Karpas-422 (cell line): Measurements from ENCODE around the gene OMA1. TPM values are rescaled to one million over a fixed set of nuclear protein-coding genes. Genes with fewer than 3 reads are reported as not detected.

Source experiments
- DNase-seq: peaks from one replicate; pipeline ENCODE4 v3.0.0-alpha.2; 2015
- H2AFZ ChIP-seq: fragments of 200-600 bp; sonication (generic); 2 replicates; pipeline ENCODE4 v1.6.1; 2014; ENCODE audit warnings: antibody characterized with exemption, low read length, mixed read lengths
- H3K27ac ChIP-seq: fragments of 200-600 bp; sonication (generic); 2 replicates; pipeline ENCODE4 v1.5.1; 2014; ENCODE audit warnings: mild to moderate bottlenecking, low read length, moderate library complexity
- H3K27me3 ChIP-seq: fragments of 200-600 bp; sonication (generic); 2 replicates; pipeline ENCODE4 v1.6.1; 2014; ENCODE audit warnings: low read length, mixed read lengths
- H3K36me3 ChIP-seq: fragments of 200-600 bp; sonication (generic); 2 replicates; pipeline ENCODE4 v1.6.1; 2014; ENCODE audit warnings: low read length, mixed read lengths; ENCODE audit not compliant: insufficient read depth
- H3K4me1 ChIP-seq: fragments of 200-600 bp; sonication (generic); 2 replicates; pipeline ENCODE4 v1.6.1; 2014; ENCODE audit warnings: mild to moderate bottlenecking, low read length, mixed read lengths
- H3K4me2 ChIP-seq: fragments of 200-600 bp; sonication (generic); 2 replicates; pipeline ENCODE4 v1.6.1; 2014; ENCODE audit warnings: low read length, low read depth, mild to moderate bottlenecking; ENCODE audit not compliant: poor library complexity, severe bottlenecking
- H3K4me3 ChIP-seq: fragments of 200-600 bp; sonication (generic); 2 replicates; pipeline ENCODE4 v1.5.1; 2014; ENCODE audit warnings: mild to moderate bottlenecking, antibody characterized with exemption, low read length, mixed read lengths
- H3K79me2 ChIP-seq: fragments of 200-600 bp; sonication (generic); 2 replicates; pipeline ENCODE4 v1.6.1; 2014; ENCODE audit warnings: mild to moderate bottlenecking, low read length, mixed read lengths
- H3K9ac ChIP-seq: fragments of 200-600 bp; sonication (generic); 2 replicates; pipeline ENCODE4 v1.6.0; 2014; ENCODE audit warnings: low read length
- H3K9me2 ChIP-seq: fragments of 200-600 bp; sonication (generic), shearing (Covaris generic); replicated peaks from 2 replicates; pipeline ENCODE4 v1.6.0; 2014; ENCODE audit warnings: mild to moderate bottlenecking, low read length, moderate library complexity; ENCODE audit not compliant: insufficient read depth
- H3K9me3 ChIP-seq: fragments of 300-700, 200-600 bp; sonication (generic); 2 replicates; pipeline ENCODE4 v1.6.1; 2014; ENCODE audit warnings: low read length, mixed read lengths
- H4K20me1 ChIP-seq: fragments of 200-600 bp; sonication (generic); 2 replicates; pipeline ENCODE4 v1.6.1; 2014; ENCODE audit warnings: mild to moderate bottlenecking, antibody characterized with exemption, low read length, low read depth; ENCODE audit not compliant: insufficient read depth
- total RNA-seq: library from RNA; depleted of rRNA; stranded (reverse); fragments of >200 nt; shearing (Covaris generic); gene quantifications from 2 replicates; pipeline ENCODE4 v1.2.3, GENCODE V29; 2014; ENCODE audit warnings: low replicate concordance

The OMA1 gene
- total RNA-seq, 1 experiment from 2014 or later = 116 TPM

DNA sequence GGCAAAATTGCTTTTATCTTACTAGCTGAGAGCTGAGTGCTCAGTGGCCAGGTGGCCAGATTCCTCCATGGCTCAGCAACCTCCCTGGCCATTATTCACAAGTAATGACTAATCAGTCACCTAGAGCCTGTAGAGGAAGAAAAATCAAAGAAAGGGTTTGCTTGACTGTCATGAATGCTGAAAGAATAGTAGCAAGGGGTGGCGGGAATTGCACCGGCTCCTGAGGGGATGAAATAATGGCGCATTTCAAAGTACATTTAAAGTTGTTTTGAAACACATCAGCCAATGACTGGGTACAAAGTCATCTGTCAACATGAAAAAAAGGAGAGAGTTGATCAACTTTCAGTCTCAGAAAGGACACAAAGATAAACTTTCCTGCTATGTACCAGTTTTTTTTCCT, 99.5 kb downstream of the OMA1 start:
- Histone ChIP-seq H4K20me1 (no peaks in the 10 kb centered on the region), H3K9me2 (no peaks in the 10 kb centered on the region), H3K4me3 (no peak overlapping the region), H3K9me3 (no peaks in the 10 kb centered on the region), H2AFZ (no peak overlapping the region), H3K9ac (no peak overlapping the region), H3K27me3 (no peaks in the 10 kb centered on the region), H3K27ac (no peak overlapping the region), H3K36me3 (no peaks in the 10 kb centered on the region), H3K4me2 (no peak overlapping the region), H3K79me2 (no peaks in the 10 kb centered on the region), H3K4me1 (no peaks in the 10 kb centered on the region)
- no peak for DNase-seq

DNA sequence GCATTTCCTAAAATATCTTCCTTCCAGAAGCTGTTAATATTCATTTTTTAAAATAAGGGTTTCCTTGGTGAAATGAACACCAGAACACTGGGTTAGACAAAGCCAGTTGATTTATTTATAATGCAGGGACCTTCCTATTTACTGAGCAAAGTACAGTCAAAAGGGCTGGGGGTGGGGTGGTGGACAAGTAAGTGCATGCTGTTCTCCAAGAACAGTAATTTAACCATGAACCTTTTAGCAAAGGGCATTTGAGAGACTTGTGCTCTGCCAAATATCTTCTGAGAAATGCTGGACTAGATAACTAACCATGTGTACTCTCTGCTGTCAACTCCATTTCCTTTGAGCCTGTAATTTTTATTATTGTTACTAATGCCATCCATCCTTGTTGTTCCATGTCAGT, 100.2 kb downstream of the OMA1 start:
- Histone ChIP-seq H3K79me2 (no peaks in the 10 kb centered on the region), H2AFZ (no peak overlapping the region), H3K27ac (no peak overlapping the region), H3K4me2 (no peak overlapping the region), H3K9me2 (no peaks in the 10 kb centered on the region), H4K20me1 (no peaks in the 10 kb centered on the region), H3K9me3 (no peaks in the 10 kb centered on the region), H3K4me3 (no peak overlapping the region), H3K4me1 (no peaks in the 10 kb centered on the region), H3K9ac (no peak overlapping the region), H3K27me3 (no peaks in the 10 kb centered on the region), H3K36me3 (no peaks in the 10 kb centered on the region)
- no peak for DNase-seq

- Histone ChIP-seq H3K36me3 (no peaks in the 10 kb centered on the region), H3K9ac (no peak overlapping the region), H3K9me3 (no peaks in the 10 kb centered on the region), H3K79me2 (no peaks in the 10 kb centered on the region), H3K9me2 (no peaks in the 10 kb centered on the region), H3K27me3 (no peaks in the 10 kb centered on the region), H3K4me2 (no peak overlapping the region), H2AFZ (no peak overlapping the region), H3K4me3 (no peak overlapping the region), H4K20me1 (no peaks in the 10 kb centered on the region), H3K4me1 (no peaks in the 10 kb centered on the region), H3K27ac (no peak overlapping the region)
- DNase-seq = no peak
Measured at GRCh38 chr1:58443986-58444868, 102.3 kb downstream of the OMA1 start.

DNA sequence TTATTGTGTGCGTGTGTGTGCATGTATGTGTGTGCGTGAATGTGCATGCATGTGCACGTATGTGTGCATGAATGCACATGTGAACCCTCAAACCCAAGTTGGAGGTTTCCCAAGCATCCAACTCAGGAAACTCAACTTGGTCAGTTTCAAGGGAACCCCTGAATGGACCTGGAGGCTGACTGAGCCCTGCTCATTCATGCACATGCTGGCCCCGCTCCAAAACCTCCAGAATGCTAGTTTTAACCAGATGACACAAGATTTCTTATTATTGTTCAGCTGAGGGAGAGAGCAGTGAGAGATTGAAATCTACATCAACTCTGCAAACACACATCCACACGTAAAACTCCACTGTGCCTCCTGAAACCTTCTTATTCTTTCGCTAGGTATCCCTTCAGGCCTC, 104.4 kb downstream of the OMA1 start:
- no peak for DNase-seq

GRCh38 chr1:58441699-58442098, 104.8 kb downstream of the OMA1 start:
- Histone ChIP-seq H3K4me3 (no peak overlapping the region), H3K27ac (no peak overlapping the region), H2AFZ (no peak overlapping the region), H3K27me3 (no peaks in the 10 kb centered on the region), H3K9me3 (no peaks in the 10 kb centered on the region), H3K4me2 (no peak overlapping the region), H4K20me1 (no peaks in the 10 kb centered on the region), H3K79me2 (no peaks in the 10 kb centered on the region), H3K36me3 (no peaks in the 10 kb centered on the region), H3K9me2 (no peaks in the 10 kb centered on the region), H3K9ac (no peak overlapping the region), H3K4me1 (no peaks in the 10 kb centered on the region)
- DNase-seq = no peak

More for the DNA sequence above, 104.4 kb downstream of the OMA1 start:
- no peaks in the 10 kb centered on the region for H4K20me1 ChIP-seq
- no peaks in the 10 kb centered on the region for H3K79me2 ChIP-seq
- H3K36me3 ChIP-seq = no peaks in the 10 kb centered on the region
- H3K4me3 ChIP-seq = no peak overlapping the region
- H3K9me2 ChIP-seq = no peaks in the 10 kb centered on the region
- no peak overlapping the region for H3K4me2 ChIP-seq
- H2AFZ ChIP-seq = no peak overlapping the region
- H3K27ac ChIP-seq = no peak overlapping the region
- no peaks in the 10 kb centered on the region for H3K4me1 ChIP-seq
- no peaks in the 10 kb centered on the region for H3K9me3 ChIP-seq
- no peaks in the 10 kb centered on the region for H3K27me3 ChIP-seq
- H3K9ac ChIP-seq = no peak overlapping the region

- no peaks in the 10 kb centered on the region for H3K27me3 ChIP-seq
- no peak overlapping the region for H3K9ac ChIP-seq
Measured at GRCh38 chr1:58440696-58441095, 105.8 kb downstream of the OMA1 start.

DNA sequence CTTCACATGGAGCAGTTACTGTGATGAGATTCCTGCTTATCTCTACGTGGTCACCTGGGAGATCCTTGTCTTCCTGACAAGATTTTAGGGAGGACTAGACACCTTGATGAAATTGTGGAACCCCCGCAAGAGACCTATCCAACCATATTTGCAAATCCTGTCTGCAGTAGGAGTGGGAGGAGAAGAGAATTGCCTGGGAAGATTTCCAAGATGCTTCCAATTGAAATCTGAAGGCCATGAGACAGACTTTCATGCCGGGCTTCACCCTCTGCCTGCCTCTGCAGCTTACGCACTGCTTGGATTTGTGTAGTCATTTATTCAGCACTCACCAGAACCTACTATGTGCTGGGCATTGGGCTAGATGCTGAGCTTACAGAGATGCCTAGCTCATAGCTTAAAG, 106.6 kb downstream of the OMA1 start:
- H3K4me3 ChIP-seq = no peak overlapping the region
- no peaks in the 10 kb centered on the region for H3K9me2 ChIP-seq
- no peaks in the 10 kb centered on the region for H3K79me2 ChIP-seq
- no peaks in the 10 kb centered on the region for H3K9me3 ChIP-seq
- H3K9ac ChIP-seq = no peak overlapping the region
- H3K27me3 ChIP-seq = no peaks in the 10 kb centered on the region
- no peaks in the 10 kb centered on the region for H3K4me1 ChIP-seq
- H2AFZ ChIP-seq = no peak overlapping the region
- no peak overlapping the region for H3K4me2 ChIP-seq
- no peaks in the 10 kb centered on the region for H3K36me3 ChIP-seq
- no peaks in the 10 kb centered on the region for H4K20me1 ChIP-seq
- DNase-seq = no peak
- no peak overlapping the region for H3K27ac ChIP-seq

More at GRCh38 chr1:58440696-58441095, 105.8 kb downstream of the OMA1 start:
- Histone ChIP-seq H3K9me3 (no peaks in the 10 kb centered on the region), H2AFZ (no peak overlapping the region), H4K20me1 (no peaks in the 10 kb centered on the region), H3K4me2 (no peak overlapping the region), H3K4me3 (no peak overlapping the region), H3K27ac (no peak overlapping the region), H3K4me1 (no peaks in the 10 kb centered on the region), H3K36me3 (no peaks in the 10 kb centered on the region), H3K9me2 (no peaks in the 10 kb centered on the region), H3K79me2 (no peaks in the 10 kb centered on the region)
- DNase-seq = no peak

DNA sequence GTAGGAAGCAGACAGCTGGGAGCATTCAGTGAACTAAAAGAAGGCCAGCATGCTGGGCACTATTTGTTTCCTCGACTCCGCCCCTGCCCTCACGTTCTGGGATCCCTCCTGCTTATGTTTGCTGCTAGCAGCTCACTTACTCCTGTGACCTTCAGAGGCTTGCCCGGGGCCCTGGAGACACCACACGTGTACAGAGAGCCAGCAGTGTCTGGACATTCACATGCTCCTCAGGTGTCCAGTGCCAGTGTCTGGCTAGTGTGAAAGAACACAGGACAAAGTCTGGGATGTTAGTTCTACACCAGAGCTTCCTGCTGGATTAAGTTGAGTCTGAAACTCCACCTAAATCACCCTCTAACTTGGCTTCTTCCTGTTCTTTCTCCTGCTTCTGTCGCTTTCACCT, 108.1 kb downstream of the OMA1 start:
- Histone ChIP-seq H2AFZ (no peak overlapping the region), H3K36me3 (no peaks in the 10 kb centered on the region), H3K4me3 (no peak overlapping the region), H3K9me2 (no peaks in the 10 kb centered on the region), H3K9me3 (no peaks in the 10 kb centered on the region), H3K4me1 (no peaks in the 10 kb centered on the region), H3K27ac (no peak overlapping the region), H3K9ac (no peak overlapping the region), H4K20me1 (no peaks in the 10 kb centered on the region), H3K4me2 (no peak overlapping the region), H3K27me3 (no peaks in the 10 kb centered on the region), H3K79me2 (no peaks in the 10 kb centered on the region)
- no peak for DNase-seq
